SU-DHL-6 (cell line): ENCODE results near the gene SPEN.
A peak's percentile ranks its signal among the peaks of the same experiment; 100 is the strongest.

Source experiments
- H2AFZ ChIP-seq: fragments of 200-600 bp; sonication (generic); 2 replicates; pipeline ENCODE4 v1.6.1; 2014; ENCODE audit warnings: low read depth, mild to moderate bottlenecking, moderate library complexity, mixed read lengths, antibody characterized with exemption, low read length; ENCODE audit not compliant: severe bottlenecking
- H3F3A ChIP-seq: fragments of 200-600 bp; shearing (Covaris generic); 2 replicates; pipeline ENCODE4 v1.6.0; 2016; ENCODE audit warnings: antibody characterized with exemption, mild to moderate bottlenecking; ENCODE audit not compliant: insufficient read depth
- H3K27ac ChIP-seq: fragments of 200-600 bp; sonication (generic); 2 replicates; pipeline ENCODE4 v1.5.1; 2016; ENCODE audit warnings: low read depth, mild to moderate bottlenecking, low read length, moderate library complexity, mixed read lengths
- H3K27me3 ChIP-seq: fragments of 200-600 bp; sonication (generic), shearing (Covaris generic); 2 replicates; pipeline ENCODE4 v1.6.0; 2014; ENCODE audit warnings: mild to moderate bottlenecking, low read length
- H3K36me3 ChIP-seq: fragments of 200-600 bp; sonication (generic); 2 replicates; pipeline ENCODE4 v1.6.1; 2014; ENCODE audit warnings: mild to moderate bottlenecking, low read length, mixed read lengths
- H3K4me2 ChIP-seq: fragments of 300-600, 200-600 bp; shearing (Covaris generic), sonication (generic); 2 replicates; pipeline ENCODE4 v1.6.0; 2014; ENCODE audit warnings: low read length, low read depth, mild to moderate bottlenecking; ENCODE audit not compliant: poor library complexity, severe bottlenecking
- H3K4me3 ChIP-seq: fragments of 200-600 bp; sonication (generic); 2 replicates; pipeline ENCODE4 v1.5.1; 2014; ENCODE audit warnings: antibody characterized with exemption, low read length, mild to moderate bottlenecking, mixed read lengths; ENCODE audit not compliant: insufficient read depth, poor library complexity, severe bottlenecking
- H3K79me2 ChIP-seq: fragments of 200-600 bp; sonication (generic); 2 replicates; pipeline ENCODE4 v1.6.1; 2014; ENCODE audit warnings: mild to moderate bottlenecking, low read length, moderate library complexity; ENCODE audit not compliant: insufficient read depth
- H3K9ac ChIP-seq: fragments of 200-600 bp; sonication (generic); 2 replicates; pipeline ENCODE4 v1.7.0; 2014; ENCODE audit warnings: mild to moderate bottlenecking, low read length
- H3K9me2 ChIP-seq: fragments of 200-600 bp; sonication (generic); replicated peaks from 2 replicates; pipeline ENCODE4 v1.6.1; 2014; ENCODE audit warnings: low read length; ENCODE audit not compliant: insufficient read depth
- H3K9me3 ChIP-seq: fragments of 200-600 bp; sonication (generic); 2 replicates; pipeline ENCODE4 v1.6.1; 2014; ENCODE audit warnings: low read length, mixed read lengths; ENCODE audit not compliant: insufficient read depth
- H4K20me1 ChIP-seq: fragments of 200-600 bp; sonication (generic); 2 replicates; pipeline ENCODE4 v1.6.1; 2014; ENCODE audit warnings: low read depth, mild to moderate bottlenecking, antibody characterized with exemption, low read length, moderate library complexity, mixed read lengths
- CTCF ChIP-seq: fragments of 200-600 bp; sonication (generic); IDR thresholded peaks from one replicate; pipeline ENCODE4 v1.5.1; 2017; ENCODE audit warnings: antibody characterized with exemption, mild to moderate bottlenecking, low read length, moderate library complexity; ENCODE audit not compliant: insufficient read depth, poor library complexity, severe bottlenecking
- EZH2phosphoT487 ChIP-seq: fragments of 200-600 bp; sonication (generic), shearing (Covaris generic); conservative IDR thresholded peaks from 2 replicates; pipeline ENCODE4 v1.6.1; 2018; ENCODE audit warnings: mild to moderate bottlenecking, antibody characterized with exemption, low read length, moderate library complexity, mixed read lengths

SPEN gene

GRCh38 chr1:15830258-15830657 is 17.2 kb upstream of the SPEN start:
- H3K9ac ChIP-seq = 0 out of 2 replicates have a peak overlapping the region, but pooled peaks have one; percentile 27
- H3K79me2 ChIP-seq = peaks cover 4% of the 10 kb centered on the region; the same call in 1 of the 2 replicates
- H3K9me2 ChIP-seq = no peaks in the 10 kb centered on the region
- no peaks in the 10 kb centered on the region for H4K20me1 ChIP-seq
- H3K27me3 ChIP-seq = no peaks in the 10 kb centered on the region
- no peak for TF ChIP-seq CTCF
- no peak for TF ChIP-seq EZH2phosphoT487
- H3K36me3 ChIP-seq = no peaks in the 10 kb centered on the region
- peaks cover 37% of the 10 kb centered on the region for H3F3A ChIP-seq
- no peak overlapping the region for H2AFZ ChIP-seq
- no peak overlapping the region for H3K4me3 ChIP-seq
- H3K9me3 ChIP-seq = no peaks in the 10 kb centered on the region
- peak overlapping the region; percentile 52 for H3K4me2 ChIP-seq
- H3K27ac ChIP-seq = peak overlapping the region; percentile 60

- peak overlapping the region; percentile 98 for H3K27ac ChIP-seq
- H3K9ac ChIP-seq = peak overlapping the region; percentile 88
- peaks cover 62% of the 10 kb centered on the region for H3F3A ChIP-seq
- H2AFZ ChIP-seq = peak overlapping the region; percentile 69
- H3K36me3 ChIP-seq = no peaks in the 10 kb centered on the region
- peak overlapping the region; percentile 72 for H3K4me3 ChIP-seq
- no peaks in the 10 kb centered on the region for H4K20me1 ChIP-seq
- no peaks in the 10 kb centered on the region for H3K27me3 ChIP-seq
- no peaks in the 10 kb centered on the region for H3K9me2 ChIP-seq
- peaks cover 4% of the 10 kb centered on the region; the same call in 1 of the 2 replicates for H3K79me2 ChIP-seq
- no peak for TF ChIP-seq CTCF
- TF ChIP-seq EZH2phosphoT487 = no peak
- no peaks in the 10 kb centered on the region for H3K9me3 ChIP-seq
- peak overlapping the region; percentile 100 for H3K4me2 ChIP-seq
Observed at GRCh38 chr1:15833069-15833679, 14.3 kb upstream of the SPEN start.

- Histone ChIP-seq H3K9ac (peak overlapping the region; percentile 88), H4K20me1 (no peaks in the 10 kb centered on the region), H3F3A (peaks cover 70% of the 10 kb centered on the region), H3K36me3 (no peaks in the 10 kb centered on the region), H3K9me2 (no peaks in the 10 kb centered on the region), H3K4me3 (peak overlapping the region; percentile 72), H3K4me2 (peak overlapping the region; percentile 100), H3K27ac (peak overlapping the region; percentile 98), H3K79me2 (peaks cover 4% of the 10 kb centered on the region; the same call in 1 of the 2 replicates), H3K9me3 (no peaks in the 10 kb centered on the region), H2AFZ (no peak overlapping the region), H3K27me3 (no peaks in the 10 kb centered on the region)
- TF ChIP-seq EZH2phosphoT487 = no peak
- TF ChIP-seq CTCF = no peak
Observed at GRCh38 chr1:15833842-15834405, 13.6 kb upstream of the SPEN start.
